Colonic mucosa (tissue), 4 donors: ENCODE results near the gene CLEC16A. TPM values are rescaled to one million over a fixed set of nuclear protein-coding genes. Genes with fewer than 3 reads are reported as not detected.

ENCODE experiments used
- DNase-seq: peaks from one replicate; pipeline ENCODE4 v3.0.0-alpha.2; 2020
- H3K27ac ChIP-seq: fragments of 200-600 bp; one replicate; pipeline ENCODE4 v1.8.0; 2021
- H3K27me3 ChIP-seq: fragments of 200-600 bp; one replicate; pipeline ENCODE4 v1.8.0; 2021
- H3K36me3 ChIP-seq: fragments of 200-600 bp; one replicate; pipeline ENCODE4 v1.8.0; 2021
- H3K4me1 ChIP-seq: fragments of 200-600 bp; one replicate; pipeline ENCODE4 v1.8.0; 2021; ENCODE audit warnings: mild to moderate bottlenecking
- H3K4me3 ChIP-seq: fragments of 200-600 bp; one replicate; pipeline ENCODE4 v1.8.0; 2021
- H3K9ac ChIP-seq, 2 donors: one replicate each; pipeline ENCODE4 v1.7.0; 2013; ENCODE audit warnings: control low read depth in 2 of 2, low read depth in 2 of 2, low read length in 2 of 2
- H3K9me3 ChIP-seq: fragments of 200-600 bp; one replicate; pipeline ENCODE4 v1.8.0; 2021
- intact Hi-C: fragments of 100-400 bp; cut with DNase I; formaldehyde crosslinking; loops from one replicate; pipeline ENCODE4 v1.14.1; 2022
- total RNA-seq, 2 donors: library from RNA; stranded (reverse); fragmentation: NEBNext Ultra II Directional in 1 of 2; extraction: Animal tissue kit (Norgen Biotek cat#: 25700) in 1 of 2; gene quantifications; one replicate each; pipeline ENCODE4 v1.2.1, GENCODE V29; 2021
- TF ChIP-seq, protein P1 (sequence below): fragments of 200-600 bp; IDR thresholded peaks from one replicate; pipeline ENCODE4 v1.8.0; 2022; ENCODE audit warnings: antibody characterized with exemption, mild to moderate bottlenecking
- donor health status: healthy.
- donor health status: DM: no; HTN: no; CAD: no.
- donor health status: DM: no; HTN: no; CAD: no.

CLEC16A gene
- total RNA-seq, 2 donors from 2014 or later: 24.9 to 29.6 TPM

DNA sequence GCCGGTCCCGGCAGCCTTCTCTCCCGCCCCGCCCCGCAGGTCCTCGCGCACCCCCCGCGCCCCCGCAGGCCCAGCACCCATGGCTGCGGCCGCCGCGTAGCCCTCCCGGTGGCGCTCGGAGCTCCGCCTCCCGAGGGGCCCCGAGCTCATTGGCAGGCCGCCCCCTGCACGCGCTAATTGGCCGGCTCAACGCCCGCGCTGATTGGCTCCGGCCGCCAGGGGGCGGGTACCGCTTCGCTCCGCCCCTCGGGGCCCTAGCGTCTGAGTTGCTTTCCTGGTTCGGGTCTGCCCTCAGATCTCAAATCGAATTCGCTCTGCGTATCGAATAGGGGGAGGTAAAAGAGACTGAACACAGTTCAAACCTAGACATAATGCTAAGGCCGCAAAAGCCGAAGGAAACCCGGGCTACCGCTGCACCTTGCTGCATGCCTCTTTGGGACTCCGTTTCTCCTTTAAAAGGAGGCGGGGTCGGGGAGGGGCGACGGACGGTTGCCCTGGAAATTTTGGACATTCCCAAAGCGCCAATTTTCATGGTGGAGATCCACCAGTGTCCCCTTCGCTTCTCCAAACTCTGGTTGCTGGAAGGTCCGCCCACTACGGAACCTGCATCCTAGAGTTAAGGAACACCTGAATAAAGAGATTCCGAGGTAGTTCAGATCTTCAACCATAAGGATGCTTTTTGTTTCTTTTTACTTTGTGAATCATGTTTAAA, 1.9 kb upstream of the CLEC16A start, which contains the start of gene DEXI:
Gene DEXI (minus strand): TSS at position 117 of the 712 bp plus-strand sequence. CDS start 463 bp downstream, outside the sequence.
- H3K9me3 ChIP-seq: no peaks in the 10 kb centered on the region
- peak within 1 kb of the TSS; percentile 79 for H3K4me3 ChIP-seq
- TF ChIP-seq, protein P1, sequence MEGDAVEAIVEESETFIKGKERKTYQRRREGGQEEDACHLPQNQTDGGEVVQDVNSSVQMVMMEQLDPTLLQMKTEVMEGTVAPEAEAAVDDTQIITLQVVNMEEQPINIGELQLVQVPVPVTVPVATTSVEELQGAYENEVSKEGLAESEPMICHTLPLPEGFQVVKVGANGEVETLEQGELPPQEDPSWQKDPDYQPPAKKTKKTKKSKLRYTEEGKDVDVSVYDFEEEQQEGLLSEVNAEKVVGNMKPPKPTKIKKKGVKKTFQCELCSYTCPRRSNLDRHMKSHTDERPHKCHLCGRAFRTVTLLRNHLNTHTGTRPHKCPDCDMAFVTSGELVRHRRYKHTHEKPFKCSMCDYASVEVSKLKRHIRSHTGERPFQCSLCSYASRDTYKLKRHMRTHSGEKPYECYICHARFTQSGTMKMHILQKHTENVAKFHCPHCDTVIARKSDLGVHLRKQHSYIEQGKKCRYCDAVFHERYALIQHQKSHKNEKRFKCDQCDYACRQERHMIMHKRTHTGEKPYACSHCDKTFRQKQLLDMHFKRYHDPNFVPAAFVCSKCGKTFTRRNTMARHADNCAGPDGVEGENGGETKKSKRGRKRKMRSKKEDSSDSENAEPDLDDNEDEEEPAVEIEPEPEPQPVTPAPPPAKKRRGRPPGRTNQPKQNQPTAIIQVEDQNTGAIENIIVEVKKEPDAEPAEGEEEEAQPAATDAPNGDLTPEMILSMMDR: no peak
- peak within 1 kb of the TSS; percentile 39 for H3K27ac ChIP-seq
- peak within 1 kb of the TSS; percentile 80 to 82 for H3K9ac ChIP-seq
- H3K27me3 ChIP-seq: no peaks in the 10 kb centered on the region
- no peaks in the 10 kb centered on the region for H3K36me3 ChIP-seq
- intact Hi-C loops: no loop called here
- H3K4me1 ChIP-seq: peaks cover 30% of the 10 kb centered on the region
- DNase-seq: peak; percentile 95

DNA sequence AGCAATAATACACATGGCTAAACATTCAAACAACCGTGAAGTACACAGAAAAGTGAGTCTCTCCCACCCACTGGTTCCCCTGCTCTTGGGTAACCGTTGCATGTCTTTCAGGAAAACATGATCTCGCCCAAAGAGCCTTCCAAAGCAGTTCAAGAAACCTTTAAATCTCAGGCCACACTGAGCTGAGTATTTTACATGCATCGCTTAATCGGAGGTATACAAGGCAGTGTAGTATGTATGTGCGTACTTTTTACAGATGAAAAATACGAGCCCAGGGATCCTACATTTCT, 1.4 kb upstream of the CLEC16A start:
- TF ChIP-seq, protein P1: no peak
- no peaks in the 10 kb centered on the region for H3K27me3 ChIP-seq
- no peak overlapping the region for H3K4me3 ChIP-seq
- no peak for DNase-seq
- intact Hi-C loops: no loop called here
- no peaks in the 10 kb centered on the region for H3K36me3 ChIP-seq
- peaks cover 25% of the 10 kb centered on the region for H3K4me1 ChIP-seq
- H3K27ac ChIP-seq: no peak overlapping the region
- no peaks in the 10 kb centered on the region for H3K9me3 ChIP-seq
- H3K9ac ChIP-seq: peak overlapping the region in 1 of 2 donors; percentile 71

DNA sequence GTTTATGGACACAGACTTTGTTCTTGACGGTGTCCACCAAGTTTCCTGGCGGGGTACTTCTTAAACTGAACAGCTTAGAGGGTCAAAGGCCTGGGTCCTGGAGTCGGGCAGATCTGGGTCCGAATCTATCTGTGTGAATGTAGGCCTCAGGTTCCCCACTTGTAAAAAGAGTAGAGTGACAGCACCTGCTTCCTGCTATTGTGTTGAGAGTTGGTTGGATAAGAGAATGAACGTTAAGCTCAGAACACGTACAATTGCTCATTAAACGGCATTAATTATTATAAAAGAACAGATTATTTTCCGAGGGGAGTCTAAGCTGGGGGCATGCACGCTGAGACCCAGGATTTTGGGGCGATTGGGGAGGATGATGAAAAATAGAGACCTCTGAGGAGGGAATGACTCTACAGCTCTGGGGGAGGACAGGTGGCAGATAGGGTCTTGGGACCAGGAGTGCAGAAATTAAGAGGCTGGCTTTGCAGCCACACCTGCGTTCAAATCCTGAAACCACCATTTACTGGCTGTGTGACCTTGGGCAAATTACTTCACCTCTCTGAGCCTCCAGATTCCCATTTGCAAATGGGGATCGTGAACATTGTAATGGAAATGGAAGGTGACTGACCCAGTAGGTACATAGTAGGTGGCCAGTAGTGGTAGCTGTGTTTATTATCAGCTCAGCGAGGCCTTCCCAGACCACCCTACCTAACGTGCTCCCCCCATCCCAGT, 862 bp downstream of the CLEC16A start:
- H3K27ac ChIP-seq: no peak overlapping the region
- TF ChIP-seq, protein P1: no peak
- peak overlapping the region; percentile 66 to 84 for H3K9ac ChIP-seq
- no peak for DNase-seq
- no peaks in the 10 kb centered on the region for H3K9me3 ChIP-seq
- no peaks in the 10 kb centered on the region for H3K36me3 ChIP-seq
- intact Hi-C loops: no loop called here
- no peaks in the 10 kb centered on the region for H3K27me3 ChIP-seq
- H3K4me1 ChIP-seq: peaks cover 5% of the 10 kb centered on the region
- peak overlapping the region; percentile 93 for H3K4me3 ChIP-seq

DNA sequence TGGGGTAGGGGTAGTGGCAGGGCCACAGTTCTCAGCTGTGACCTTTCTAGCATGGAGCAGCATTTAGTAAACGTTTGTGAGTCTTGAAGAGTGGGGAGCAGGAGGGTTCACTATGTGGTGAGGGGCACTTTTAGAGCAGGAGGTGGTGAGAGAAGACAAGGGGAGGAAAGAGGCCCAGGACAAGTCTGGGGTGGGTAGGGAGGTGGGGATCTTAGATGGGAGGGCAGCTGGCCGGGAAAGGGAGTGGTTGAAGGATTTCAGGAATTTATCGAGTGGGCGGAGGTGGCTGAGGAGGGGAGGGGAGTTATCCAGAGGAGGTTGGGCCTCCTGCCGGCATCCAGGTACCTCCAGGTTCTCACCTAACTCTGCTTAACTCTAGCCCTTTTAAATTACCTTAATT, 1.9 kb downstream of the CLEC16A start:
- Histone ChIP-seq H3K4me1 (peaks cover 5% of the 10 kb centered on the region), H3K9me3 (no peaks in the 10 kb centered on the region), H3K27ac (no peak overlapping the region), H3K9ac (no peak overlapping the region), H3K27me3 (no peaks in the 10 kb centered on the region), H3K4me3 (no peak overlapping the region), H3K36me3 (no peaks in the 10 kb centered on the region)
- DNase-seq: no peak
- intact Hi-C loops: no loop called here
- TF ChIP-seq, protein P1: no peak

DNA sequence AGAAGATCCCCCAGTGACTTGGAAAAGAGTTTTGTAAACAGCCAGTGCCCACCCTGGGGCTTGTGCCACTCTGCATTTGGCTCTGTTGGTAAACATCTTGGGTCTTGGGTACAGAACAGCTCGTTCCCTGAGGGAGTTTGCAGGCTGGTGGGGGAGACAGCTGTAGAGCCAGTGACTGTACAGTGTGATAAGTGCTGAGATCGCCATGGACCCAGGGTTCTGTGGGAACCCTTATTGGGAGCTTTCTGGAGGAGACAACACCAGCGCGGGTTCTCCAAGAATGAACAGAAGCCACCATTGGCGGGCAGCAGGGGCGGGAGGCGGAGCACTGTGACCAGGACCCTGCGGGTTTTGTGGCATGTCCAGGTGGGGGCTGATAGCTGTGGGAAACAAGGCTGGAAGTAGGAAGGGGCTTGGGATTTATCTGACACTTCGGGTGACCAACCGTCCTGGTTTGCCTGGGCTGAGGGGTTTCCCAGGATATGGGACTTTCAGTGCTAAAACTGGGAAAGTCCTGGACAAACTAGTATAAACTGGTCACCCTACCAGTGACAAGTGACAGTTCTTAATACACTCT, 2.9 kb downstream of the CLEC16A start:
- Histone ChIP-seq H3K4me1 (peaks cover 5% of the 10 kb centered on the region), H3K36me3 (no peaks in the 10 kb centered on the region), H3K9ac (no peak overlapping the region), H3K9me3 (no peaks in the 10 kb centered on the region), H3K27me3 (no peaks in the 10 kb centered on the region), H3K27ac (no peak overlapping the region), H3K4me3 (no peak overlapping the region)
- intact Hi-C loops: no loop called here
- TF ChIP-seq, protein P1: no peak
- DNase-seq: no peak
